ENCODE results near the gene TSPAN9.

- no peak for TF ChIP-seq POLR2AphosphoS5 (IDR thresholded peaks at IDR 0.05; ENCODE audit: low read depth, low read length)
- no peak for TF ChIP-seq REST (IDR thresholded peaks at IDR 0.05; ENCODE audit: insufficient read depth in 1 of 2, low read depth in 2 of 2, low read length in 2 of 2)
- no peak for TF ChIP-seq TAF1 (IDR thresholded peaks at IDR 0.05; ENCODE audit: borderline replicate concordance, insufficient read depth, low read length)
- TF ChIP-seq SIN3A (IDR thresholded peaks at IDR 0.05; ENCODE audit: borderline replicate concordance, insufficient read depth, low read length), result no peak
These were observed 59.6 kb downstream of the TSPAN9 start for GRCh38 chr12:3136641-3137267.
